Measurements from ENCODE around the gene OCLN.
"Not testable (repeated sequence)": the region's sequence is repeated elsewhere in the genome, so short reads cannot be mapped to it uniquely, and the experiment has no call there.

OCLN gene

GRCh38 chr5:69528609-69529008, 36.0 kb downstream of the OCLN start:
- no peak for DNase-seq (ENCODE audit: low read depth)

GRCh38 chr5:69530561-69531405, 38.2 kb downstream of the OCLN start:
- no peak for DNase-seq (ENCODE audit: low read depth)

DNA sequence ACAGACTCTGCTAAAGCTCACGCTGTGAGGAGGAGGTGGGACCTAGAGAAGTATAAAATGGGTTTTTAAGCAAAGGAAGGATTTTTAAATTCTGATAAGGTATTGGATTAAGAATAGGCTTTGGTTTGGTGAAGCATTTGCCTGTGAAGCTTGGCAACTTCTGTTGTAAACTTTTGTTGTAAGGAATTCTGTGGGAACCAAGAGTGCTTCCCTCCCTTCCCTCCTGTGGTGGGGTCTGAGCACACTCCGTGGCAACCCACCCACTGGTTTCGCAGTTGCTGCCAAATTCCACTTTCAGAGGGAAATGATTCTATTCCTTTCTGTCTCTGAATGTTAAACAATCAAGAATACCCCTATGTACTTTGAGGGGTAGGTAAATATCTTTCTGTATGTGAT, 38.8 kb downstream of the OCLN start:
- DNase-seq (ENCODE audit: low read depth) = no peak

GRCh38 chr5:69537911-69538310, 45.3 kb downstream of the OCLN start:
- not testable (repeated sequence) for DNase-seq (ENCODE audit: low read depth)

DNA sequence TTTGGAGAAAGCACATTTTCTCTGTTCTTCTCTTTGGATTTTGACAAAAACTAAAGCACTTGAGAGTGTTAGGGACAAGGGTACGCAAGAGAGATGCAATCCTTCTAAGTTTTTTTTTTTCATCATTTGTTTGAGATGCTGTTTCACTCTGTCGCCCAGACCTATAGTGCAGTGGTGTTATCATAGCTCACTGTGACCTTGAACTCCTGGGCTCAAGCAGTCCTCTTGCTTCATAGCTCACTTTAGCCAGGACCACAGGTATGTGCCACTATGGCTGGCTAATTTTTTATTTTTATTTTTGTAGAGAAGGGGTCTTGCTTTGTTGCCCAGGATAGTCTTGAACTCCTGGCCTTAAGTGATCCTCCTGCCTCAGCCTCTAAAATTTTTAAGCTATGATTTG, 46.1 kb downstream of the OCLN start:
- DNase-seq (ENCODE audit: low read depth) = not testable (repeated sequence)

GRCh38 chr5:69541347-69541746, 48.8 kb downstream of the OCLN start:
- not testable (repeated sequence) for DNase-seq (ENCODE audit: low read depth)

DNA sequence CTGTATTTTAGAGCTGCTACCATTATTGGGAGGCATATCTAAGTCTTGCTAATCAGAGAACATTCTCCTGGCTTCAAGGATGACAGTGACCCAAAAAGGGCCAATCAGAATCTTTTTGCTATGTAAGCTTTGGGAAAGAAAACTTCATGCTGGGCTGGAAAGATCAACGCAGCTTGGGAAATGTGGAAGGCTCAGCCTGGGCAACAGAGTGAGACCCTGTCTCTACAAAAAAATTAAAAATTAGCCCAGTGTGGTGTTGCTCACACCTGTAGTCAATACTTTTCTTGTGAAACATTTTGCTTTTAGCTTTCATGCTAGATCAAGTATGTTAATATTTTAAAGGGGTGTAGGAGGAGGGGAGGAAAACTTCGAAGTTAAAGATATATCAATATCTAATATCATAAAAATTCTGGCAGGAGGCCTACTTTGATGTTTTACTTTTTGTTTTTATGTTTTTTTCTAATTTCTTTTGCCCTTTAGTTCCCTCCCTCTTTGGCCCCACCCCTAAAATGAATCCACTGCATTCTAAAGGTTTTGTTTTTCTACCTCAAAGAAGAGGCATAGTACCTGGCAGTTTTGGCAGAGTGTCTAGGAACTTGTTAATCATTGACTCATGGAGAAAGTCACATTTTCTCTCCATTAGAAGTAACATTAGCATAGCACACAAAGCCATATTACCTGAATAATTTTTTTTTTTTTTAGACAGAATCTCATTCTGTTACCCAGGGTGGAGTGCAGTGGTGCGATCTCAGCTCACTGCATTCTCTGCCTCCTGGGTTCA, 50.4 kb downstream of the OCLN start:
- DNase-seq (ENCODE audit: low read depth) = not testable (repeated sequence)

- not testable (repeated sequence) for DNase-seq (ENCODE audit: low read depth)
Observed at GRCh38 chr5:69544602-69545001, 52.0 kb downstream of the OCLN start.

DNA sequence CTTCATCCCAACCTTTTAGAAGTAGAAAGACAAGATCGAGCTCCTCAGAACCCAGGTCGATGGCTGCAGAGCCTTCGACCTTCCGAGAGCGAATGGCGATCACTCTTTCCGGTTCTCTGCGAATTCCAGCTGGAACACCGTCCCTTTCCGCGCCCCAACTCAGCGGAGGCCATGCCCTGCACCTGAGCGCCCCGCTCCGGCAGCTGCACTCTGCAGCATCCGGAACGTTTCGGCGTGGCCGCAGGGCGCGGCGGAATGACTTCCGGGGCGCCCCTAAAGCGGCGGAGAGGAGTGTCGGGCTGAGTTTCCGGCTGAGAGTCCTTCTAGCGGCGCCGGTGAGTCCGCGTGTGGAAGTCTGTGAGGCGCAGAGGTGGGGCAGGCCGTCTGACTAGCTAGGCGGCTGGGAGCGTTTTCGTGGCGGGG, 67.3 kb downstream of the OCLN start, which contains the start of gene GTF2H2C:
GTF2H2C (plus strand) TSS at position 284 of the 423 bp plus-strand sequence. CDS start 4,942 bp downstream, outside the sequence.
- DNase-seq (ENCODE audit: low read depth) = peak; percentile 67

- DNase-seq (ENCODE audit: low read depth) = not testable (repeated sequence)
Observed at GRCh38 chr5:69560587-69561431, 68.2 kb downstream of the OCLN start.

GRCh38 chr5:69566172-69566571, 73.6 kb downstream of the OCLN start:
- not testable (repeated sequence) for DNase-seq (ENCODE audit: low read depth)

DNA sequence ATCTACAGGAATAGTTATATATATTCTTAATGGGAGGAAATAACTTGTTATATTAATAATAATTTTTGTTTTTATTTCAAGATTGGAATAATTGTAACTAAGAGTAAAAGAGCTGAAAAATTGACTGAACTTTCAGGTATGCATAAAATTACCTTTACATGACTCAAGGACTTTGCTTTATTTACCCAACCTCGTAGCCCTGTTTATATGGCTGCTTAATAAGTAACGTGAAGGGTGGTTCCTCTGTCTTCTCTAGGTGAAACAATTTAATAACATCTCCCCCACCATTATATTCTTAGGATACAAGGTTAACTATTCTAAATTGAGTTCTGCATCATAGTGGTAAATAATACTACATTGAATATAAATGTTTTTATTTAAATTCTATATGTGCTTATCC, 75.5 kb downstream of the OCLN start:
- DNase-seq (ENCODE audit: low read depth) = not testable (repeated sequence)

DNA sequence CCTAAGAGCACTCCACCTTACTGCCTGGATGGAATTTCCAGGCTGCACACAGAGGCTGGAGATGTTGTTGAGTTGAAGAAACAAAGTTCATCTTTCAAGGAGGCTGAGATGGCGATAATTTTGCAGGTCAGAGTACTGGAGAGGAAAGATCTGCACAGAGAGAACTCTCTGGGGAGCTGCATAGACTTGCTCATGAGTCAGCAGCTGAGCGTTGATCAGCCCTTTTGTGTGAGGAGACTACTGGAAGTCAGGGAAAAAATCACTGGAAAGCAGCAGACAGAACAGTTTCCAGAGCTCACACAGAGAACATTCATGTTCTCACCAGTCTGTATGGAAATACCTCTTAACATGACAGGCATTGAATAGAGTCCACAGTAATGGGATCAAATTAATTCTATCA, 90.8 kb downstream of the OCLN start:
- not testable (repeated sequence) for DNase-seq (ENCODE audit: low read depth)

GRCh38 chr5:69596114-69596840, 103.7 kb downstream of the OCLN start:
- DNase-seq (ENCODE audit: low read depth) = not testable (repeated sequence)

GRCh38 chr5:69601947-69602346, 109.4 kb downstream of the OCLN start:
- not testable (repeated sequence) for DNase-seq (ENCODE audit: low read depth)

DNA sequence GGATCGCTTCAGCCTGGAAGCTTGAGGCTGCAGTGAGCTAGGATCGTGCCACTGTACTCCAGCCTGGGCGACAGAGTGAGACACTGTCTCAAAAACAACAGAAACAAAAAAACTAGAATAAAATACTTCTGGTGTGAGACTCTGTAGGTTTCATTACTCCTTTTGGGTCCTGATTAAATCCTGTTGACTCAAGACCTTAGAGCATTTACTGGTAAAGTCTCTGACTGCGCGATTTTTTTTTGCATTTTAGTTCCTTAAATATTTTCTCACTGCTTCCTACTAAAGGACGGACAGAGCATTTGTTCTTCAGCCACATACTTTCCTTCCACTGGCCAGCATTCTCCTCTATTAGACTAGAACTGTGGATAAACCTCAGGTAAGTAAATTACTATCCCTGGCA, 114.2 kb downstream of the OCLN start:
- not testable (repeated sequence) for DNase-seq (ENCODE audit: low read depth)
